Lung (tissue), 12 donors: ENCODE data around the gene MCCC1. TPM values are rescaled to one million over a fixed set of nuclear protein-coding genes. Genes with fewer than 3 reads are reported as not detected.

Source experiments
- ATAC-seq: fragments of 200-7000 bp; cut with Tn5 transposase; one replicate; pipeline ENCODE4 v1.9.1; 2020; ENCODE audit warnings: moderate number of reproducible peaks; ENCODE audit not compliant: insufficient read depth, low FRiP score
- DNase-seq, 3 donors: peaks; one replicate each; pipeline ENCODE4 v3.0.0-alpha.2; 2013 to 2017
- H3K27ac ChIP-seq, 2 donors: one replicate each; pipeline ENCODE4 v1.5.1; 2013; ENCODE audit warnings: mild to moderate bottlenecking in 2 of 2, moderate library complexity in 2 of 2, control low read depth in 1 of 2, inconsistent platforms in 1 of 2, low read depth in 1 of 2, low read length in 1 of 2
- H3K27me3 ChIP-seq, 3 donors: one replicate each; pipeline ENCODE4 v1.5.1; 2013; ENCODE audit warnings: low read length in 2 of 3; ENCODE audit not compliant: control insufficient read depth in 3 of 3, insufficient read depth in 3 of 3
- H3K36me3 ChIP-seq, 4 donors: one replicate each; pipeline ENCODE4 v1.5.1; 2013; ENCODE audit warnings: low read length in 4 of 4, mild to moderate bottlenecking in 1 of 4, moderate library complexity in 1 of 4; ENCODE audit not compliant: control insufficient read depth in 4 of 4, insufficient read depth in 4 of 4
- H3K4me1 ChIP-seq, 5 donors: one replicate each; pipeline ENCODE4 v1.5.1; 2013; ENCODE audit warnings: low read length in 5 of 5, mild to moderate bottlenecking in 2 of 5, moderate library complexity in 1 of 5; ENCODE audit not compliant: control insufficient read depth in 5 of 5, insufficient read depth in 5 of 5
- H3K4me3 ChIP-seq: one replicate; pipeline ENCODE4 v1.5.1; 2013; ENCODE audit warnings: mild to moderate bottlenecking, control low read depth, moderate library complexity
- H3K9ac ChIP-seq, 2 donors: one replicate each; pipeline ENCODE4 v1.5.1; 2013; ENCODE audit warnings: low read length in 2 of 2, control low read depth in 1 of 2; ENCODE audit not compliant: insufficient read depth in 1 of 2
- H3K9me3 ChIP-seq, 4 donors: one replicate each; pipeline ENCODE4 v1.5.1; 2013; ENCODE audit warnings: low read length in 3 of 4, mild to moderate bottlenecking in 1 of 4, moderate library complexity in 1 of 4; ENCODE audit not compliant: control insufficient read depth in 4 of 4, insufficient read depth in 3 of 4
- WGBS, 2 donors: extraction: QIAGEN DNeasy Blood & Tissue Kit; methylation state at CpG; one replicate each; pipeline ENCODE4 v1.1.7; 2013; 5-methylcytosine and 5-hydroxymethylcytosine counted together
- polyA plus RNA-seq, 2 donors: library from polyadenylated mRNA; stranded (reverse); fragments of 200-250 nt; gene quantifications; one replicate each; pipeline ENCODE4 v1.2.1, GENCODE V29; 2013
- total RNA-seq, 2 donors: library from RNA; depleted of rRNA in 1 of 2; stranded (reverse); fragments of >200 nt in 1 of 2; gene quantifications; one replicate each; pipeline ENCODE4 v1.2.1, GENCODE V29; 2014 to 2021
- TF ChIP-seq, protein P1 (sequence below): IDR thresholded peaks from 2 replicates; pipeline ENCODE4 v1.5.1; 2012; ENCODE audit warnings: mild to moderate bottlenecking; ENCODE audit errors: control extremely low read depth, extremely low read depth
- donor health status: control.
- donor health status: control.
- donor health status: Bipolar disorder and iron deficiency.
- donor health status: healthy.
- donor health status: DM: yes; HTN: yes; CAD: no.

MCCC1 gene
- total and polyA plus RNA-seq, 4 donors = 21.7 to 126 (median 63.7) TPM

- TF ChIP-seq, protein P1, sequence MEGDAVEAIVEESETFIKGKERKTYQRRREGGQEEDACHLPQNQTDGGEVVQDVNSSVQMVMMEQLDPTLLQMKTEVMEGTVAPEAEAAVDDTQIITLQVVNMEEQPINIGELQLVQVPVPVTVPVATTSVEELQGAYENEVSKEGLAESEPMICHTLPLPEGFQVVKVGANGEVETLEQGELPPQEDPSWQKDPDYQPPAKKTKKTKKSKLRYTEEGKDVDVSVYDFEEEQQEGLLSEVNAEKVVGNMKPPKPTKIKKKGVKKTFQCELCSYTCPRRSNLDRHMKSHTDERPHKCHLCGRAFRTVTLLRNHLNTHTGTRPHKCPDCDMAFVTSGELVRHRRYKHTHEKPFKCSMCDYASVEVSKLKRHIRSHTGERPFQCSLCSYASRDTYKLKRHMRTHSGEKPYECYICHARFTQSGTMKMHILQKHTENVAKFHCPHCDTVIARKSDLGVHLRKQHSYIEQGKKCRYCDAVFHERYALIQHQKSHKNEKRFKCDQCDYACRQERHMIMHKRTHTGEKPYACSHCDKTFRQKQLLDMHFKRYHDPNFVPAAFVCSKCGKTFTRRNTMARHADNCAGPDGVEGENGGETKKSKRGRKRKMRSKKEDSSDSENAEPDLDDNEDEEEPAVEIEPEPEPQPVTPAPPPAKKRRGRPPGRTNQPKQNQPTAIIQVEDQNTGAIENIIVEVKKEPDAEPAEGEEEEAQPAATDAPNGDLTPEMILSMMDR = no peak
- WGBS, 2 donors = 1% methylated on average over 37 to 103 of the region's 106 CpGs
- Histone ChIP-seq H3K4me3 (peak within 1 kb of the TSS; percentile 90), H3K9ac (peak within 1 kb of the TSS; percentile 1 to 79), H3K27me3 (no peaks in the 10 kb centered on the region), H3K27ac (peak within 1 kb of the TSS; percentile 83 to 90), H3K9me3 (no peaks in the 10 kb centered on the region), H3K36me3 (no peaks in the 10 kb centered on the region), H3K4me1 (peaks cover 3 to 33% (median 13%) of the 10 kb centered on the region in 5 donors)
- DNase-seq (peak; percentile 91 to 93 (median 91)), ATAC-seq (peak; percentile 92)
Observed at GRCh38 chr3:182980204-182981037, 118.9 kb downstream of the MCCC1 start, which contains the start of gene DCUN1D1. Gene DCUN1D1, minus strand, starts transcription at chr3:182980538. Its CDS starts 49 bp downstream, at chr3:182980489.

DNA sequence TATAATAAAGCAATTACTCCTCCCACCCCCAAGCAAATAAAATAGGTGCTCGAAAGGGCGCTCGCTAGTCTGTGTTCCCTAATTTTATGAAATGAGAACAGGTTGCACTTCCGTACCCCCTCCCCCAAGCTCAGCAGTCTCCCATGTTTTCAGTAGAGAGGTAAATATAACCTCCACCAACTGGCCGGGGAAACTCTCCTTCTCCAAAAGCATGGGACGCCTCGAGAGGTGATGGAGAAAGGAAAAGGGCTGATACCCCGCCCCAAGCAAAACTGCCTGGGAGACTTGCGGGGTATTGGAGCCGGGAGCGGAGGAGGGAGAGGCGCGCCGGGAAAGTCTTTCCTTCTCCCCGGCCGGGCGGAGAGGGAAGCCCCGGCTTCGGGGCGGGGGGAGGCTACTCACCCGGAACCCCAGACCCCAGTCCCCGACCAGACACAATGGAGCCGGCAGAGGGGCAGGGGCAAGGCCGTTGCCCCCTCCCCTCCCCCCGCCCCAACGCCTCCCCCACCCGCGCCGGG, 119.6 kb downstream of the MCCC1 start:
- Histone ChIP-seq H3K27me3 (no peaks in the 10 kb centered on the region), H3K4me3 (peak overlapping the region; percentile 90), H3K9ac (peak overlapping the region; percentile 1 to 79), H3K4me1 (peaks cover 3 to 31% (median 13%) of the 10 kb centered on the region in 5 donors), H3K36me3 (no peaks in the 10 kb centered on the region), H3K27ac (peak overlapping the region; percentile 83 to 90), H3K9me3 (no peaks in the 10 kb centered on the region)
- TF ChIP-seq, protein P1 = no peak
- 0% methylated on average over 15 to 29 of the region's 29 CpGs for WGBS, 2 donors
- ATAC-seq (peak; percentile 9), DNase-seq (peak in 2 of 3 donors; percentile 31 to 47)

- H3K9ac ChIP-seq = peak overlapping the region; percentile 1 to 79
- H3K27me3 ChIP-seq = no peaks in the 10 kb centered on the region
- H3K27ac ChIP-seq = no peak overlapping the region
- H3K4me1 ChIP-seq = peaks cover 3 to 26% (median 13%) of the 10 kb centered on the region in 5 donors
- ATAC-seq (no peak), DNase-seq (peak in 2 of 3 donors; percentile 20 to 26)
- H3K36me3 ChIP-seq = no peaks in the 10 kb centered on the region
- TF ChIP-seq, protein P1 = no peak
- H3K4me3 ChIP-seq = peak overlapping the region; percentile 90
- no peaks in the 10 kb centered on the region for H3K9me3 ChIP-seq
- 4 to 5% methylated on average over 10 of the region's 10 CpGs for WGBS, 2 donors
Observed at GRCh38 chr3:182979103-182979673, 120.1 kb downstream of the MCCC1 start.
